H1 (cell line): ENCODE measurements around the gene P2RX1. TPM values are rescaled to one million over a fixed set of nuclear protein-coding genes. Genes with fewer than 3 reads are reported as not detected.

Source experiments
- CTCF ChIA-PET: fragments of 300-600 bp; sonication (Branson Sonifier 250); formaldehyde crosslinking; loops from one replicate; lab custom pipeline; 2021; ENCODE audit not compliant: partially characterized antibody; lab: Charles Lee
- POLR2A ChIA-PET: fragments of 300-600 bp; sonication (Branson Sonifier 250); formaldehyde crosslinking; loops from one replicate; lab custom pipeline; 2021; ENCODE audit warnings: inconsistent platforms; ENCODE audit not compliant: partially characterized antibody; lab: Charles Lee
- DNase-seq, 2 experiments: peaks; one replicate each; pipeline versions ENCODE4 v3.0.0 to v3.0.0-alpha.2; 2010 to 2022; ENCODE audit warnings: low spot score in 2 of 2, low read depth in 1 of 2, mixed read lengths in 1 of 2
- FAIRE-seq: peaks from 2 replicates; lab custom pipeline; 2011; peaks lifted over from hg19 to GRCh38; lab: Jason Lieb, UNC
- H2AFZ ChIP-seq: 2 replicates; pipeline ENCODE4 v1.8.1; 2012; ENCODE audit warnings: low read length, inconsistent platforms
- H2AK5ac ChIP-seq: 2 replicates; pipeline ENCODE4 v1.6.1; 2013; ENCODE audit warnings: low read depth, low read length
- H2BK120ac ChIP-seq: replicated peaks from 2 replicates; pipeline ENCODE3; 2013; ENCODE audit warnings: low read depth, low read length, inconsistent platforms
- H2BK12ac ChIP-seq: 2 replicates; pipeline ENCODE4 v1.6.1; 2013; ENCODE audit warnings: low read depth, low read length
- H2BK15ac ChIP-seq: 2 replicates; pipeline ENCODE4 v1.6.1; 2013; ENCODE audit warnings: low read length
- H2BK20ac ChIP-seq: 2 replicates; pipeline ENCODE4 v1.6.1; 2013; ENCODE audit warnings: low read length
- H2BK5ac ChIP-seq: 2 replicates; pipeline ENCODE4 v1.6.1; 2013; ENCODE audit warnings: low read depth, low read length
- H3K14ac ChIP-seq: 2 replicates; pipeline ENCODE4 v1.6.1; 2013; ENCODE audit warnings: inconsistent platforms; ENCODE audit not compliant: insufficient read length
- H3K18ac ChIP-seq: 2 replicates; pipeline ENCODE4 v1.6.1; 2013; ENCODE audit warnings: low read length; ENCODE audit errors: extremely low read depth
- H3K23ac ChIP-seq: 2 replicates; pipeline ENCODE4 v1.6.1; 2013; ENCODE audit warnings: inconsistent platforms; ENCODE audit not compliant: insufficient read length
- H3K23me2 ChIP-seq: 2 replicates; pipeline ENCODE4 v1.6.1; 2013; ENCODE audit warnings: low read depth, low read length
- H3K27ac ChIP-seq: 2 replicates; pipeline ENCODE4 v1.6.1; 2011; ENCODE audit warnings: low read depth, low read length, inconsistent platforms
- H3K27me3 ChIP-seq, 4 experiments: replicated peaks in 1 of 4; 1 replicate in 1 of 4; 2 replicates in 3 of 4; pipeline versions ENCODE4 v1.6.1 to v1.8.1; 2011 to 2013; ENCODE audit warnings: low read length in 3 of 4, mild to moderate bottlenecking in 3 of 4, inconsistent platforms in 2 of 4, mixed read lengths in 2 of 4, moderate library complexity in 1 of 4; ENCODE audit not compliant: control insufficient read depth in 3 of 4, insufficient read depth in 3 of 4; ENCODE audit errors: extremely low read depth in 1 of 4
- H3K36me3 ChIP-seq, 4 experiments: 2 replicates each; pipeline versions ENCODE4 v1.6.1 to v1.8.1; 2011 to 2013; ENCODE audit warnings: mild to moderate bottlenecking in 4 of 4, low read length in 3 of 4, moderate library complexity in 2 of 4, control low read depth in 1 of 4, inconsistent platforms in 1 of 4; ENCODE audit not compliant: insufficient read depth in 4 of 4, control insufficient read depth in 2 of 4
- H3K4ac ChIP-seq: replicated peaks from 2 replicates; pipeline ENCODE3; 2013; ENCODE audit warnings: low read length, low read depth, mixed read lengths, inconsistent platforms; ENCODE audit not compliant: insufficient read length
- H3K4me1 ChIP-seq, 4 experiments: replicated peaks in 1 of 4; 1 replicate in 1 of 4; 2 replicates in 3 of 4; pipeline versions ENCODE4 v1.6.1 to v1.8.1; 2011 to 2013; ENCODE audit warnings: low read length in 3 of 4, inconsistent platforms in 2 of 4, mixed read lengths in 1 of 4; ENCODE audit not compliant: insufficient read depth in 4 of 4, control insufficient read depth in 3 of 4
- H3K4me2 ChIP-seq, 2 experiments: 2 replicates each; pipeline versions ENCODE4 v1.6.1 to v1.8.1; 2011 to 2013; ENCODE audit warnings: low read depth in 2 of 2, low read length in 2 of 2, control low read depth in 1 of 2, inconsistent platforms in 1 of 2, mild to moderate bottlenecking in 1 of 2; ENCODE audit not compliant: insufficient read depth in 1 of 2
- H3K4me3 ChIP-seq, 4 experiments: fragments of 200-600, 300-600 bp in 1 of 4; sonication (generic), shearing (Covaris generic), sonication (Bioruptor Twin) in 1 of 4; 2 replicates each; pipeline versions ENCODE4 v1.5.1 to v1.8.1; 2011 to 2016; ENCODE audit warnings: low read length in 4 of 4, low read depth in 3 of 4, control low read depth in 2 of 4, inconsistent platforms in 2 of 4, mild to moderate bottlenecking in 2 of 4, mixed read lengths in 1 of 4, moderate library complexity in 1 of 4; ENCODE audit not compliant: insufficient read depth in 2 of 4; ENCODE audit errors: extremely low read depth in 1 of 4
- H3K56ac ChIP-seq: replicated peaks from 2 replicates; pipeline ENCODE3; 2013; ENCODE audit warnings: low read depth, mild to moderate bottlenecking, mixed read lengths, low read length, inconsistent platforms; ENCODE audit not compliant: insufficient read length
- H3K79me1 ChIP-seq: 2 replicates; pipeline ENCODE4 v1.6.1; 2013; ENCODE audit warnings: low read depth, low read length, control low read depth
- H3K79me2 ChIP-seq, 2 experiments: 2 replicates each; pipeline versions ENCODE4 v1.6.1 to v1.8.1; 2012 to 2013; ENCODE audit warnings: low read length in 2 of 2, mild to moderate bottlenecking in 2 of 2, inconsistent platforms in 1 of 2; ENCODE audit not compliant: insufficient read depth in 2 of 2, control insufficient read depth in 1 of 2
- H3K9ac ChIP-seq, 4 experiments: replicated peaks in 1 of 4; 1 replicate in 1 of 4; 2 replicates in 3 of 4; pipeline versions ENCODE4 v1.6.1 to v1.8.1; 2011 to 2013; ENCODE audit warnings: low read depth in 3 of 4, low read length in 3 of 4, control low read depth in 2 of 4, mild to moderate bottlenecking in 2 of 4, moderate library complexity in 2 of 4, inconsistent platforms in 1 of 4; ENCODE audit errors: extremely low read depth in 1 of 4
- H3K9me3 ChIP-seq, 2 experiments: 2 replicates each; pipeline versions ENCODE4 v1.6.1 to v1.8.1; 2012 to 2013; ENCODE audit warnings: mild to moderate bottlenecking in 2 of 2, moderate library complexity in 2 of 2, control low read depth in 1 of 2, inconsistent platforms in 1 of 2, low read depth in 1 of 2, low read length in 1 of 2, mixed read lengths in 1 of 2; ENCODE audit not compliant: insufficient read depth in 2 of 2
- H4K20me1 ChIP-seq, 2 experiments: replicated peaks in 1 of 2; 2 replicates each; pipeline versions ENCODE3 to v1.8.1; 2011 to 2013; ENCODE audit warnings: inconsistent platforms in 2 of 2, low read length in 2 of 2, mild to moderate bottlenecking in 1 of 2; ENCODE audit not compliant: insufficient read depth in 2 of 2, control insufficient read depth in 1 of 2
- H4K5ac ChIP-seq: 2 replicates; pipeline ENCODE4 v1.6.1; 2013; ENCODE audit warnings: low read length, low read depth, mixed read lengths, inconsistent platforms; ENCODE audit not compliant: insufficient read length
- H4K8ac ChIP-seq: 2 replicates; pipeline ENCODE4 v1.8.0; 2013; ENCODE audit warnings: mild to moderate bottlenecking, moderate library complexity, low read length, inconsistent platforms; ENCODE audit not compliant: insufficient read depth; ENCODE audit errors: extremely low read depth
- H4K91ac ChIP-seq: replicated peaks from 2 replicates; pipeline ENCODE3; 2013; ENCODE audit warnings: low read length, mixed read lengths, inconsistent platforms; ENCODE audit not compliant: insufficient read length
- ATF3 ChIP-seq: IDR thresholded peaks from 2 replicates; pipeline ENCODE4 v1.6.1; 2011; ENCODE audit warnings: low read depth, mild to moderate bottlenecking, low read length; ENCODE audit not compliant: insufficient read depth
- CTBP2 ChIP-seq: IDR thresholded peaks from 2 replicates; pipeline ENCODE4 v1.7.0; 2011; ENCODE audit warnings: borderline replicate concordance, mild to moderate bottlenecking, moderate library complexity, mixed read lengths, low read length; ENCODE audit not compliant: insufficient read depth, insufficient read length
- FOSL1 ChIP-seq: IDR thresholded peaks from 2 replicates; pipeline ENCODE4 v1.6.1; 2011; ENCODE audit warnings: mild to moderate bottlenecking, low read depth, low read length, moderate library complexity; ENCODE audit not compliant: insufficient read depth
- GABPA ChIP-seq: IDR thresholded peaks from 2 replicates; pipeline ENCODE4 v1.6.1; 2011; ENCODE audit warnings: mild to moderate bottlenecking, low read length, moderate library complexity, borderline replicate concordance; ENCODE audit not compliant: insufficient read depth
- HDAC6 ChIP-seq: IDR thresholded peaks from one replicate; pipeline ENCODE4 v1.7.1; 2012; ENCODE audit warnings: low read depth, mild to moderate bottlenecking, inconsistent platforms, low read length, moderate library complexity
- KDM1A ChIP-seq: fragments of 200-600, 300-600 bp; sonication (generic); IDR thresholded peaks from 2 replicates; pipeline ENCODE4 v1.7.1; 2016; ENCODE audit warnings: mild to moderate bottlenecking, low read length, borderline replicate concordance
- KDM4A ChIP-seq: IDR thresholded peaks from one replicate; pipeline ENCODE4 v1.7.1; 2012; ENCODE audit warnings: low read depth, mild to moderate bottlenecking, moderate library complexity, low read length, inconsistent platforms; ENCODE audit not compliant: severe bottlenecking
- RBBP5 ChIP-seq: IDR thresholded peaks from 2 replicates; pipeline ENCODE4 v1.7.1; 2012; ENCODE audit warnings: low read depth, mild to moderate bottlenecking, inconsistent platforms, low read length, moderate library complexity, borderline replicate concordance
- SP2 ChIP-seq: IDR thresholded peaks from 2 replicates; pipeline ENCODE4 v1.6.1; 2012; ENCODE audit warnings: mild to moderate bottlenecking, low read length, inconsistent platforms
- SP4 ChIP-seq: IDR thresholded peaks from 2 replicates; pipeline ENCODE4 v1.6.1; 2012; ENCODE audit warnings: low read length, inconsistent platforms
- ZNF274 ChIP-seq: IDR thresholded peaks from 2 replicates; pipeline ENCODE4 v1.7.0; 2012; ENCODE audit warnings: low read length, borderline replicate concordance; ENCODE audit errors: extremely low read depth
- WGBS, 2 experiments: shearing (Covaris generic) in 1 of 2; methylation state at CpG; one replicate each; pipeline versions ENCODE4 v1.1.6 to v1.1.7; 2013 to 2015; ENCODE audit warnings: low lambda C conversion rate in 2 of 2, mixed read lengths in 2 of 2, inconsistent platforms in 1 of 2, low coverage in 1 of 2, missing lambda C conversion rate in 1 of 2; ENCODE audit not compliant: insufficient replicate concordance in 2 of 2, insufficient coverage in 1 of 2, insufficient read length in 1 of 2; ENCODE audit errors: extremely low coverage in 1 of 2, missing lambda C conversion rate in 1 of 2; 5-methylcytosine and 5-hydroxymethylcytosine counted together
- polyA plus RNA-seq, 7 experiments: library from polyadenylated mRNA; depleted of rRNA in 3 of 7; stranded (reverse) in 5 of 7; unstranded in 2 of 7; fragments of >200 nt in 5 of 7; fragments of 200-250 nt in 2 of 7; gene quantifications; 1 replicate in 5 of 7; 2 replicates in 1 of 7; 4 replicates in 1 of 7; pipeline versions ENCODE4 v1.2.1 to v1.2.3, GENCODE V29; 2011 to 2013; ENCODE audit warnings: missing spikeins in 2 of 7, mixed read lengths in 2 of 7
- total RNA-seq: library from RNA; stranded (reverse); fragmentation: NEBNext Ultra II Directional; extraction: Animal tissue kit (Norgen Biotek cat#: 25700); gene quantifications from 2 replicates; pipeline ENCODE4 v1.2.1, GENCODE V29; 2021

Gene P2RX1
- total and polyA plus RNA-seq, 2 of the 8 experiments (the other 6 are each of a cell fraction or from before 2014, with no cell fraction given): 0.45 to 1.1 TPM

- H3K79me2 ChIP-seq: no peaks in the 10 kb centered on the region
- H3K4me2 ChIP-seq: no peak overlapping the region
- no peak overlapping the region for H3K4ac ChIP-seq
- H2BK120ac ChIP-seq: no peak overlapping the region
- 89% methylated on average over 15 of the region's 24 CpGs; no CpG with 5 or more reads in 1 of the 2 experiments for WGBS, 2 experiments
- no peak overlapping the region; the same call in 1 of the 2 replicates for H2BK12ac ChIP-seq
- no peak overlapping the region for H3K4me3 ChIP-seq
- no peak overlapping the region for H4K5ac ChIP-seq
- H3K4me1 ChIP-seq: 0 out of 7 replicates have a peak, but pooled peaks cover 0 to under 1% (median 0%) of the 10 kb centered on the region in 4 experiments
- FAIRE-seq: no peak
- H3K23me2 ChIP-seq: no peaks in the 10 kb centered on the region
- H3K56ac ChIP-seq: no peak overlapping the region
- H2AFZ ChIP-seq: no peak overlapping the region
- no peak overlapping the region for H3K23ac ChIP-seq
- H3K18ac ChIP-seq: no peak overlapping the region
- no peak for DNase-seq
- H4K8ac ChIP-seq: no peak overlapping the region
- no peaks in the 10 kb centered on the region for H4K20me1 ChIP-seq
- no peaks in the 10 kb centered on the region; a peak in 1 of 4 replicates for H3K9me3 ChIP-seq
- H3K14ac ChIP-seq: no peak overlapping the region
- no peak overlapping the region for H3K9ac ChIP-seq
- no peak overlapping the region for H3K27ac ChIP-seq
- no peak overlapping the region for H2BK15ac ChIP-seq
- H2BK5ac ChIP-seq: no peak overlapping the region
- H2AK5ac ChIP-seq: no peak overlapping the region
- no peak overlapping the region for H4K91ac ChIP-seq
- CTCF ChIA-PET: interaction anchor here (0.6 to 2.7 kb wide), 6 partner anchors 10 to 61 kb away, joined by 3 to 17 read pairs (median 4); no protein-coding TSS in a partner anchor
- POLR2A ChIA-PET: interaction anchor here (0.8 to 1.8 kb wide), 3 partner anchors 9 to 147 kb away, joined by 3 to 5 read pairs (median 3); no protein-coding TSS in a partner anchor
- no peaks in the 10 kb centered on the region for H3K79me1 ChIP-seq
- H3K27me3 ChIP-seq: no peaks in the 10 kb centered on the region; a peak in 1 of 7 replicates
- no peaks in the 10 kb centered on the region for H3K36me3 ChIP-seq
- no peak overlapping the region for H2BK20ac ChIP-seq
- TF ChIP-seq CTBP2: no peak
- no peak for TF ChIP-seq KDM4A
- no peak for TF ChIP-seq HDAC6
- no peak for TF ChIP-seq FOSL1
- no peak for TF ChIP-seq RBBP5
- TF ChIP-seq ATF3: no peak
- no peak for TF ChIP-seq SP4
- TF ChIP-seq GABPA: no peak
- no peak for TF ChIP-seq KDM1A
- no peak for TF ChIP-seq ZNF274
- no peak for TF ChIP-seq SP2
These were observed 64.7 kb downstream of the P2RX1 start for GRCh38 chr17:3851461-3852100.
